ENCODE results near the gene MMP24. TPM values are rescaled to one million over a fixed set of nuclear protein-coding genes. Genes with fewer than 3 reads are reported as not detected.

Gene MMP24
- total and polyA plus RNA-seq, 8 donors = 2.0 to 7.3 (median 5.0) TPM

- Histone ChIP-seq H3K9me3 (no peaks in the 10 kb centered on the region), H3K4me3 (peak overlapping the region; percentile 49 to 97 (median 90)), H3K27me3 (no peaks in the 10 kb centered on the region), H3K27ac (peak overlapping the region in 2 of 4 donors; percentile 31 to 71), H3K36me3 (peaks cover 5 to 19% (median 17%) of the 10 kb centered on the region in 3 donors), H3K4me1 (peaks cover 0 to 11% (median 0%) of the 10 kb centered on the region in 3 donors)
- FAIRE-seq (no peak), ATAC-seq (peak in 1 of 4 donors; percentile 2), DNase-seq (no peak)
- WGBS, 2 donors = 14 to 17% methylated on average over 24 of the region's 24 CpGs
- intact Hi-C loops (cut with DNase I) = no loop called here
- no peak for TF ChIP-seq CTCF (IDR thresholded peaks at IDR 0.05)
Observed at GRCh38 chr20:35283441-35284266, 57.2 kb downstream of the MMP24 start.

GRCh38 chr20:35284267-35284991 is 57.9 kb downstream of the MMP24 start, which contains the start of gene EIF6:
Gene EIF6 (minus strand): TSS chr20:35284772. CDS start chr20:35284487, 285 bp downstream.
- ATAC-seq = peak; percentile 95 to 97 (median 96)
- WGBS, 2 donors = 0 to 1% methylated on average over 60 to 61 of the region's 61 CpGs
- peaks cover 5 to 12% (median 12%) of the 10 kb centered on the region in 3 donors for H3K36me3 ChIP-seq
- TF ChIP-seq CTCF (IDR thresholded peaks at IDR 0.05) = no peak
- peaks cover 0 to 11% (median 0%) of the 10 kb centered on the region in 3 donors for H3K4me1 ChIP-seq
- DNase-seq = peak; percentile 79 to 93 (median 82)
- no peaks in the 10 kb centered on the region for H3K27me3 ChIP-seq
- intact Hi-C loops (cut with DNase I) = no loop called here
- H3K4me3 ChIP-seq = peak within 1 kb of the TSS; percentile 49 to 97 (median 90)
- no peak for FAIRE-seq
- H3K27ac ChIP-seq = peak within 1 kb of the TSS; percentile 31 to 71 (median 60)
- H3K9me3 ChIP-seq = no peaks in the 10 kb centered on the region

DNA sequence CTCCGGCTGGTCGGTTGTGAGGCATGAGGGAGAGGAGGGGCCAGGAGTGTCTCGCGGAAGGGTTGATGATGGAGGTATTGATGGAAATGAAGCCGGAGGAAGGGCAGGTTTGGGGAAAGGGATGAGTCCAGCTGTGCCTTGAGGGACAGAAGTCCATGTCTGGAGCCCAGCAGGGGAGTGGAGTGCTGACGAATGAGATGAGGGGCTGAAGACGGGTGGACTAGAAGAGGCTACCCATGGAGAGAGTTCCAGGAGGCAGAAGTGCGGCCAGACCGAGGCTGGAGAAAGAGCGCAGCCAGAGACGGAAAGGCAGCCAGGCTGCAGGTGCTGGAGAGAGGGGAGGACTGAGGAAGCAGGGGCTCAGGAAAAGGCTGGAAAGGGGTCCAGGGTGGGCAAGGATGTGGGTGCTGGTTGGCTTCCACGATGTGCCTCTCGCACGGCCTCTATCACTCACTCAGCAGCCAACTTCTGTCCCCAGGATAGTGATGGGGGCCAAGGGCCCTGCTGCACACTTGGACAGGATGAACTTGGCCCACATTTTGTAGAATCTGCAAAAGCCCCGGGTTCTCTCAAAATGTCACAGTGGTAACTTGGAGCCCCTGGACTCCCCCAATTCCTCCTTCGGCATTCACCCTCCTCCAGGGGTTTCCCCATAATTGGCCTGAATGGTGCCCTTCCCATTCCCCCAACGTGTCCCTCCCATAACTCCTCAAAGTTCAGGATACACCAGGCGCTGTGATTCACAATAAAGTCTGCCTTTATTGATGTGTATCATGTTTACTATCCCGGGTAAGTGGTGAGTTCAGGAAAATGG is 58.7 kb downstream of the MMP24 start:
- Histone ChIP-seq H3K36me3 (peaks cover under 1 to 4% (median 4%) of the 10 kb centered on the region in 3 donors), H3K4me1 (peaks cover 0 to 11% (median 0%) of the 10 kb centered on the region in 3 donors), H3K27me3 (no peaks in the 10 kb centered on the region), H3K9me3 (no peaks in the 10 kb centered on the region), H3K4me3 (peak overlapping the region; percentile 49 to 97 (median 90)), H3K27ac (peak overlapping the region in 2 of 4 donors; percentile 66 to 71)
- DNase-seq (no peak), FAIRE-seq (no peak), ATAC-seq (peak in 3 of 4 donors; percentile 1 to 5 (median 5))
- 43 to 53% methylated on average over 19 of the region's 19 CpGs for WGBS, 2 donors
- no peak for TF ChIP-seq CTCF (IDR thresholded peaks at IDR 0.05)
- intact Hi-C loops (cut with DNase I) = no loop called here

GRCh38 chr20:35285806-35286076 is 59.3 kb downstream of the MMP24 start:
- H3K27ac ChIP-seq = no peak overlapping the region
- H3K9me3 ChIP-seq = no peaks in the 10 kb centered on the region
- ATAC-seq = no peak
- peaks cover 0 to 11% (median 0%) of the 10 kb centered on the region in 3 donors for H3K4me1 ChIP-seq
- TF ChIP-seq CTCF (IDR thresholded peaks at IDR 0.05) = no peak
- no peaks in the 10 kb centered on the region for H3K27me3 ChIP-seq
- no peaks in the 10 kb centered on the region for H3K36me3 ChIP-seq
- intact Hi-C loops (cut with DNase I) = no loop called here
- H3K4me3 ChIP-seq = no peak overlapping the region
- 70 to 79% methylated on average over 5 of the region's 5 CpGs for WGBS, 2 donors
- no peak for DNase-seq
- no peak for FAIRE-seq

Data from pancreas (tissue), 10 donors.